ENCODE data around the gene NKX6-1.

The NKX6-1 gene

GRCh38 chr4:84494076-84494475, 5.0 kb downstream of the NKX6-1 start:
- Histone ChIP-seq H3F3A (ENCODE audit: low read depth) (no peaks in the 10 kb centered on the region), H3K9me2 (replicated peaks; ENCODE audit: low read depth, low read length) (no peaks in the 10 kb centered on the region), H3K79me2 (ENCODE audit: insufficient read depth, low read length) (no peaks in the 10 kb centered on the region), H2AFZ (ENCODE audit: low read length) (no peak overlapping the region), H3K4me2 (ENCODE audit: low read depth, low read length, poor library complexity, severe bottlenecking) (no peak overlapping the region), H3K36me3 (ENCODE audit: insufficient read depth, low read length) (no peaks in the 10 kb centered on the region), H3K9ac (ENCODE audit: low read depth, low read length, poor library complexity, severe bottlenecking) (no peak overlapping the region), H3K4me1 (ENCODE audit: insufficient read depth, low read length, poor library complexity, severe bottlenecking) (no peaks in the 10 kb centered on the region), H3K4me3 (ENCODE audit: low read length, poor library complexity, severe bottlenecking) (no peak overlapping the region), H3K9me3 (ENCODE audit: insufficient read depth, low read depth, low read length) (no peaks in the 10 kb centered on the region), H3K27me3 (ENCODE audit: insufficient read depth, low read length, poor library complexity, severe bottlenecking) (no peaks in the 10 kb centered on the region), H4K20me1 (ENCODE audit: insufficient read depth, low read length, poor library complexity, severe bottlenecking) (no peaks in the 10 kb centered on the region)
- no peak for TF ChIP-seq EZH2phosphoT487 (IDR thresholded peaks at IDR 0.05; ENCODE audit: borderline replicate concordance)
- TF ChIP-seq CTCF (conservative IDR thresholded peaks at IDR 0.05; ENCODE audit: low read length), result no peak

- Histone ChIP-seq H3K4me3 (ENCODE audit: low read length, poor library complexity, severe bottlenecking) (no peak overlapping the region), H3K4me1 (ENCODE audit: insufficient read depth, low read length, poor library complexity, severe bottlenecking) (no peaks in the 10 kb centered on the region), H3K9ac (ENCODE audit: low read depth, low read length, poor library complexity, severe bottlenecking) (no peak overlapping the region), H2AFZ (ENCODE audit: low read length) (no peak overlapping the region), H3K4me2 (ENCODE audit: low read depth, low read length, poor library complexity, severe bottlenecking) (no peak overlapping the region), H4K20me1 (ENCODE audit: insufficient read depth, low read length, poor library complexity, severe bottlenecking) (no peaks in the 10 kb centered on the region), H3K9me3 (ENCODE audit: insufficient read depth, low read depth, low read length) (no peaks in the 10 kb centered on the region), H3K79me2 (ENCODE audit: insufficient read depth, low read length) (no peaks in the 10 kb centered on the region), H3F3A (ENCODE audit: low read depth) (no peaks in the 10 kb centered on the region), H3K9me2 (replicated peaks; ENCODE audit: low read depth, low read length) (no peaks in the 10 kb centered on the region), H3K27me3 (ENCODE audit: insufficient read depth, low read length, poor library complexity, severe bottlenecking) (no peaks in the 10 kb centered on the region), H3K36me3 (ENCODE audit: insufficient read depth, low read length) (no peaks in the 10 kb centered on the region)
- TF ChIP-seq CTCF (conservative IDR thresholded peaks at IDR 0.05; ENCODE audit: low read length), result no peak
- TF ChIP-seq EZH2phosphoT487 (IDR thresholded peaks at IDR 0.05; ENCODE audit: borderline replicate concordance), result no peak
Measured at GRCh38 chr4:84493092-84493850, 5.8 kb downstream of the NKX6-1 start.

GRCh38 chr4:84492737-84493091, 6.4 kb downstream of the NKX6-1 start:
- H3K4me3 ChIP-seq (ENCODE audit: low read length, poor library complexity, severe bottlenecking), result no peak overlapping the region
- H3K36me3 ChIP-seq (ENCODE audit: insufficient read depth, low read length), result no peaks in the 10 kb centered on the region
- no peaks in the 10 kb centered on the region for H3K4me1 ChIP-seq (ENCODE audit: insufficient read depth, low read length, poor library complexity, severe bottlenecking)
- no peak overlapping the region for H3K9ac ChIP-seq (ENCODE audit: low read depth, low read length, poor library complexity, severe bottlenecking)
- no peaks in the 10 kb centered on the region for H3K27me3 ChIP-seq (ENCODE audit: insufficient read depth, low read length, poor library complexity, severe bottlenecking)
- H3F3A ChIP-seq (ENCODE audit: low read depth), result no peaks in the 10 kb centered on the region
- H2AFZ ChIP-seq (ENCODE audit: low read length), result no peak overlapping the region
- TF ChIP-seq EZH2phosphoT487 (IDR thresholded peaks at IDR 0.05; ENCODE audit: borderline replicate concordance) (no peak), CTCF (conservative IDR thresholded peaks at IDR 0.05; ENCODE audit: low read length) (no peak)
- no peaks in the 10 kb centered on the region for H3K9me3 ChIP-seq (ENCODE audit: insufficient read depth, low read depth, low read length)
- H3K79me2 ChIP-seq (ENCODE audit: insufficient read depth, low read length), result no peaks in the 10 kb centered on the region
- H3K4me2 ChIP-seq (ENCODE audit: low read depth, low read length, poor library complexity, severe bottlenecking), result no peak overlapping the region
- no peaks in the 10 kb centered on the region for H4K20me1 ChIP-seq (ENCODE audit: insufficient read depth, low read length, poor library complexity, severe bottlenecking)
- H3K9me2 ChIP-seq (replicated peaks; ENCODE audit: low read depth, low read length), result no peaks in the 10 kb centered on the region

Measured in Loucy (cell line).